Ovary (tissue), 9 donors: ENCODE measurements around the gene XPC. TPM values are rescaled to one million over a fixed set of nuclear protein-coding genes. Genes with fewer than 3 reads are reported as not detected.

Experiments
- DNase-seq, 5 donors: peaks; one replicate each; pipeline ENCODE4 v3.0.0-alpha.2; 2019 to 2020
- H3K27ac ChIP-seq, 2 donors: fragments of 200-600 bp; one replicate each; pipeline versions ENCODE4 v1.5.1 to v1.8.0; 2019 to 2022
- H3K27me3 ChIP-seq: fragments of 200-600 bp; one replicate; pipeline ENCODE4 v1.8.0; 2022
- H3K36me3 ChIP-seq: fragments of 200-600 bp; sonication (generic); one replicate; pipeline ENCODE4 v1.5.1; 2019
- H3K4me1 ChIP-seq: one replicate; pipeline ENCODE4 v1.8.1; 2013; ENCODE audit warnings: mild to moderate bottlenecking, moderate library complexity; ENCODE audit not compliant: insufficient read depth
- H3K4me3 ChIP-seq: fragments of 200-600 bp; sonication (generic); one replicate; pipeline ENCODE4 v1.5.1; 2017
- H3K9me3 ChIP-seq, 2 donors: fragments of 200-600 bp in 1 of 2; sonication (generic) in 1 of 2; one replicate each; pipeline versions ENCODE4 v1.5.1 to v1.8.1; 2013 to 2019; ENCODE audit warnings: mild to moderate bottlenecking in 1 of 2, moderate library complexity in 1 of 2
- EP300 ChIP-seq: sonication (generic); formaldehyde crosslinking; IDR thresholded peaks from one replicate; pipeline ENCODE4 v1.6.1; 2017; ENCODE audit warnings: antibody characterized with exemption
- POLR2A ChIP-seq: fragments of 450-650 bp; IDR thresholded peaks from one replicate; pipeline ENCODE4 v1.6.1; 2017; ENCODE audit warnings: antibody characterized with exemption, mild to moderate bottlenecking, moderate library complexity
- WGBS, 3 donors: extraction: QIAGEN DNeasy Blood & Tissue Kit in 1 of 3; methylation state at CpG; one replicate each; pipeline versions ENCODE4 v1.1.5 to v1.1.7; 2013 to 2017; 5-methylcytosine and 5-hydroxymethylcytosine counted together
- intact Hi-C, 4 donors: fragments of 100-400 bp; cut with DNase I; formaldehyde crosslinking; loops; one replicate each; pipeline versions ENCODE4 v1.11.0 to v1.15.1; 2022 to 2023
- polyA plus RNA-seq, 2 donors: library from polyadenylated mRNA; stranded (reverse); fragments of 200-250 nt in 1 of 2; fragments of 350-450 nt in 1 of 2; fragmentation: Illumina TruSeq in 1 of 2; extraction: RNeasy Lipid Tissue Mini Kit (QIAGEN cat#74804) in 1 of 2; gene quantifications; one replicate each; pipeline ENCODE4 v1.2.3, GENCODE V29; 2013 to 2014
- total RNA-seq, 7 donors: library from RNA; depleted of rRNA in 2 of 7; stranded (reverse); fragments of >200 nt in 2 of 7; fragmentation: NEBNext Ultra II Directional in 3 of 7; extraction: Animal tissue kit (Norgen Biotek cat#: 25700) in 3 of 7; gene quantifications; one replicate each; pipeline versions ENCODE4 v1.1.0 to v1.2.4, GENCODE V29; 2016 to 2023
- TF ChIP-seq, protein P1 (sequence below), 3 donors: fragments of 450-650 bp in 2 of 3; fragments of 200-600 bp in 1 of 3; IDR thresholded peaks; one replicate each; pipeline versions ENCODE4 v1.5.1 to v1.8.0; 2016 to 2022; ENCODE audit warnings: antibody characterized with exemption in 3 of 3, mild to moderate bottlenecking in 1 of 3
- donor health status: DM: no; HTN: no; CAD: no; lungs with moderate emphysema.
- donor health status: DM: no; HTN: no; CAD: no.
- donor health status: Bipolar disorder and iron deficiency.
- donor health status: DM: yes; HTN: yes; CAD: no.
- donor health status: DM: no; HTN: no; CAD: no.
- donor health status: DM: yes; HTN: yes; CAD: no.

XPC gene
- total and polyA plus RNA-seq, 9 donors: 36.2 to 63.1 (median 40.6) TPM

DNA sequence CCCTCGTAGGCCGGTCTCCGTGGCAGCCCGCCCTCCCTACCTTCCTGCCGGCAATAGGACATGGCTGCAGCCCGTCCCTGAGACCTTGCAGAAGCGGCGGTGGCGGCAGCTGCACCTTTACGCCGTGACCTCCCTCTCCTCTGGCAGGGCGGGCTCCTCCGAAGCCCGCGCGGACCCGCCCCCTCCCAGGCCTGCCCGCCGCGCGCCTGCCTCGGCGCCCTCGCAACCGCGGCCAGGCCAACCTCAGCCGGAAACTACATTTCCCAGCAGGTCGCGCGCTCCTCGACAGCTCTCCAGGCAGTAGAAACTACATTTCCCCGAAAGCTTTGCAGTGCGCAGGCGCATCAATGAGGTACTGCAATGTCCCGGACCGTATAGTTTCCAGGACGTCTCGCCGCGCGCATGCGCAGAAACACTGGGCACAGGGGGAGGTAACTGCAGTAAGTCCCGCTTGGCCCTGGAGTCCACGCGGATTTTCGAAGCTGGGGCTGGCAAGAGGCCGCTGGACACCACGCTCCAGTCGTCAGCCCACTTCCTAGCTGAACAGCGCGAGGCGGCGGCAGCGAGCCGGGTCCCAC lies 53.7 kb downstream of the XPC start, which contains the start of the genes CHCHD4 and TMEM43:
Gene CHCHD4, minus strand, starts transcription at position 256 of the 578 bp plus-strand sequence. Its CDS starts 194 bp downstream, at position 62.
Gene TMEM43, plus strand, starts transcription at position 438 of the 578 bp plus-strand sequence. CDS start 142 bp downstream, outside the sequence.
- Histone ChIP-seq H3K4me1 (peaks cover 18% of the 10 kb centered on the region), H3K9me3 (no peaks in the 10 kb centered on the region), H3K27me3 (no peaks in the 10 kb centered on the region), H3K36me3 (no peaks in the 10 kb centered on the region), H3K27ac (peak within 1 kb of the TSS; percentile 49 to 88), H3K4me3 (peak within 1 kb of the TSS; percentile 72)
- TF ChIP-seq POLR2A: peak; percentile 79
- TF ChIP-seq EP300: no peak
- TF ChIP-seq, protein P1, sequence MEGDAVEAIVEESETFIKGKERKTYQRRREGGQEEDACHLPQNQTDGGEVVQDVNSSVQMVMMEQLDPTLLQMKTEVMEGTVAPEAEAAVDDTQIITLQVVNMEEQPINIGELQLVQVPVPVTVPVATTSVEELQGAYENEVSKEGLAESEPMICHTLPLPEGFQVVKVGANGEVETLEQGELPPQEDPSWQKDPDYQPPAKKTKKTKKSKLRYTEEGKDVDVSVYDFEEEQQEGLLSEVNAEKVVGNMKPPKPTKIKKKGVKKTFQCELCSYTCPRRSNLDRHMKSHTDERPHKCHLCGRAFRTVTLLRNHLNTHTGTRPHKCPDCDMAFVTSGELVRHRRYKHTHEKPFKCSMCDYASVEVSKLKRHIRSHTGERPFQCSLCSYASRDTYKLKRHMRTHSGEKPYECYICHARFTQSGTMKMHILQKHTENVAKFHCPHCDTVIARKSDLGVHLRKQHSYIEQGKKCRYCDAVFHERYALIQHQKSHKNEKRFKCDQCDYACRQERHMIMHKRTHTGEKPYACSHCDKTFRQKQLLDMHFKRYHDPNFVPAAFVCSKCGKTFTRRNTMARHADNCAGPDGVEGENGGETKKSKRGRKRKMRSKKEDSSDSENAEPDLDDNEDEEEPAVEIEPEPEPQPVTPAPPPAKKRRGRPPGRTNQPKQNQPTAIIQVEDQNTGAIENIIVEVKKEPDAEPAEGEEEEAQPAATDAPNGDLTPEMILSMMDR (IDR thresholded peaks at IDR 0.05): no peak
- intact Hi-C loops: loop anchor here in 3 of 4 donors (2.0 to 10.0 kb wide), 4 partner anchors 50 to 230 kb away; partner anchors contain the start of genes LSM3 (in 2 of the 3) and XPC (in 2 of the 3)
- peak; percentile 98 to 99 (median 99) for DNase-seq
- WGBS, 3 donors: 0% methylated on average over 32 to 55 of the region's 55 CpGs

DNA sequence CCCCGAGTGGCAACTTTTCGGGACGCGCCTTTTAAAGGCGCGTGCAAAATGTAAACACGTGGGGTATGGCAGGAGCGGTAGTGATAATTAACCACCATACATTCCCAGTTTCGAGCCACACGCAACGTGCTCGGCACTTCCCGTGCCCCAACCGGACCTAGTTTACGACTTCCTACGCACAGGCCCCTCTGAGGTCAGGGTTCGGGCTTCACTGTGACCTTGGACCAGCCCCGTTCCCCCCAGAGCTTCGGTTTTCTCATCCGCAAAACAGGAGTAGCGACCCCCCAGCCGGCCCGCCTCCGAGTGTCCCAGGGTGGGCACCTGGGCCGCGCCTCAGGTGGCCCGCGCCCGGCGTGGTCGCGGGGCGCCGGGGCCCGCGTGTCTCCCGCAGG lies 54.2 kb downstream of the XPC start:
- WGBS, 3 donors: 0% methylated on average over 35 to 37 of the region's 37 CpGs
- no peaks in the 10 kb centered on the region for H3K36me3 ChIP-seq
- H3K27me3 ChIP-seq: no peaks in the 10 kb centered on the region
- peak overlapping the region; percentile 72 for H3K4me3 ChIP-seq
- TF ChIP-seq POLR2A (no peak), EP300 (no peak)
- TF ChIP-seq, protein P1 (IDR thresholded peaks at IDR 0.05): no peak
- peak overlapping the region; percentile 3 to 88 for H3K27ac ChIP-seq
- peaks cover 20% of the 10 kb centered on the region for H3K4me1 ChIP-seq
- H3K9me3 ChIP-seq: no peaks in the 10 kb centered on the region
- DNase-seq: peak in 4 of 5 donors; percentile 69 to 83 (median 72)
- intact Hi-C loops: loop anchor here in 3 of 4 donors (2.0 to 10.0 kb wide), 3 partner anchors 51 to 229 kb away; partner anchors contain the start of genes LSM3 (in 2 of the 3) and XPC (in 2 of the 3)

DNA sequence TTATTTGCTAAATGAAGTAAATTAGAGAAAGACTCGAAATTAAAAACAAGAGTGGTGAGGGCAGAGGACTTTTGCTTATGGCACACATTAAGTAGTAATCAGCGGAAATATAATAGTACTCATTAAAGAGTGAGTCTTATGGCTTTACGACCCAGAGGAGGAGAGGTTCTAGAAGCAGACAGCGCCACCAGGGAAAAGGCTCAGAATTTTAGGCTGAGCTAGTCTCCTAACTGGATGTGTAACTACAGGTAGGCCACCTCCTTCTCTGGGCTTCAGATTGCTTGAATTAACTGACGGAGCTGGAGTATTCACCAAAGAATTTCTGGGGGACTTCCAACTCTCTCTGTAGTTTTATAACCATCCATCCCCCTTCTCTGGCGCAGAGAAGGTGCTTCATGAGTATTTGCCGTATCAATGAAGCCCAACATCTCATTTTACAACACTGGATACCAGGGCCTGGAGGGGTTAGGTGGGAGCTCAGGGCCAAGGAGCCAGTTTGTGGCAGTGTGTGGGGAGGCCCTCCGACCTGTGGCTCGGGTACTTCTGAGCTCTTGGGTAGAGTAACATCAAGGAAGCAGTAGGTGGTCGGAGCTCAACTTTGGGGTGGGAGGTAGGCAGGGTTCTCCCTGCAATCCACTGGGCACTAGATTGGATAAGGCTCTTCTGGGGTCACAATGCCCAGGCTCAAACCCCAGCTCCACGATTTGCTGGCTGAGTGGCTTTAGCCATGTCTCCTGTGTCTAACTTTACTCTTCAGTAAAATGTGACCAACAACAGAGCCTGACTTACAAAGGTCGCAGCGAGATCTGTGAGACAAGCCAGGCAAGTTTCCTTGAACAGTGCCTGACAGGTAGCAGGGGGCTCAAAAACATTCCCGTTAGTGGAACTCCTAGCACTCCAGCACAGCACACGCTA lies 54.8 kb downstream of the XPC start:
- H3K4me1 ChIP-seq: peaks cover 26% of the 10 kb centered on the region
- 50 to 52% (median 50%) methylated on average over 15 of the region's 15 CpGs for WGBS, 3 donors
- H3K9me3 ChIP-seq: no peaks in the 10 kb centered on the region
- intact Hi-C loops: loop anchor here in 3 of 4 donors (2.0 to 10.0 kb wide), 3 partner anchors 51 to 229 kb away; partner anchors contain the start of genes LSM3 (in 2 of the 3) and XPC (in 2 of the 3)
- peak overlapping the region in 1 of 2 donors; percentile 88 for H3K27ac ChIP-seq
- DNase-seq: peak in 1 of 5 donors; percentile 42
- H3K4me3 ChIP-seq: peak overlapping the region; percentile 72
- TF ChIP-seq, protein P1 (IDR thresholded peaks at IDR 0.05): no peak
- TF ChIP-seq POLR2A (no peak), EP300 (no peak)
- H3K27me3 ChIP-seq: no peaks in the 10 kb centered on the region
- no peaks in the 10 kb centered on the region for H3K36me3 ChIP-seq

DNA sequence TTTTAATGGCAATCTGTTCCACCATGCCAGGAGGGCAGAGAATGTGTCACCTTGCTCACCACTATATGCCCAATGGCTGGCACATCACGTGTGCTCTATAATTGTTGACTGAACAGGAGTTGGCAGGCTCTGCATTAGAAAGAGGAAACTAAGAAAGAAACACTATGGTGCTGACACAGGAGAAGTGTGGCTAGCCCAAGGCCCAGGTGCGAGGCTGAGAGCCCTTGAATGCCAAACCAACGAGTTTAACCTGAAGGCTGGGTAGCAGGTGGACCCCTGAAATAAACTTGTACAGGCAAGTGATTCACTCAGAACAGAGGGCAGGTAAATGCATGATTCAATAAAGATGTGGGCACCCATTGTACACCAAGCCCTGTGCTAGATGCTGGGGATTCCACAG lies 56.1 kb downstream of the XPC start:
- H3K36me3 ChIP-seq: no peaks in the 10 kb centered on the region
- 89 to 93% (median 93%) methylated on average over 3 of the region's 3 CpGs for WGBS, 3 donors
- H3K9me3 ChIP-seq: no peaks in the 10 kb centered on the region
- TF ChIP-seq, protein P1 (IDR thresholded peaks at IDR 0.05): no peak
- no peak for TF ChIP-seq POLR2A
- TF ChIP-seq EP300: no peak
- peaks cover 25% of the 10 kb centered on the region for H3K4me1 ChIP-seq
- H3K27ac ChIP-seq: no peak overlapping the region
- no peak for DNase-seq
- no peak overlapping the region for H3K4me3 ChIP-seq
- intact Hi-C loops: loop anchor here in 2 of 4 donors (10.0 kb wide), 2 partner anchors 52 to 228 kb away; partner anchors contain the start of genes LSM3 (in 1 of the 2) and XPC (in 1 of the 2)
- no peaks in the 10 kb centered on the region for H3K27me3 ChIP-seq
